NCI-H2029 treated with DMSO at 0.1 percent for 48 hours (cell line): ENCODE data around the gene FBXO3.
A peak's percentile ranks its signal among the peaks of the same experiment; 100 is the strongest.
"Not testable (repeated sequence)": the region's sequence is repeated elsewhere in the genome, so short reads cannot be mapped to it uniquely, and the experiment has no call there.

Experiments used
- DNase-seq: peaks from one replicate; lab custom pipeline; 2025; lab: John Stamatoyannopoulos, UW

Gene FBXO3, protein sequence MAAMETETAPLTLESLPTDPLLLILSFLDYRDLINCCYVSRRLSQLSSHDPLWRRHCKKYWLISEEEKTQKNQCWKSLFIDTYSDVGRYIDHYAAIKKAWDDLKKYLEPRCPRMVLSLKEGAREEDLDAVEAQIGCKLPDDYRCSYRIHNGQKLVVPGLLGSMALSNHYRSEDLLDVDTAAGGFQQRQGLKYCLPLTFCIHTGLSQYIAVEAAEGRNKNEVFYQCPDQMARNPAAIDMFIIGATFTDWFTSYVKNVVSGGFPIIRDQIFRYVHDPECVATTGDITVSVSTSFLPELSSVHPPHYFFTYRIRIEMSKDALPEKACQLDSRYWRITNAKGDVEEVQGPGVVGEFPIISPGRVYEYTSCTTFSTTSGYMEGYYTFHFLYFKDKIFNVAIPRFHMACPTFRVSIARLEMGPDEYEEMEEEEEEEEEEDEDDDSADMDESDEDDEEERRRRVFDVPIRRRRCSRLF

DNA sequence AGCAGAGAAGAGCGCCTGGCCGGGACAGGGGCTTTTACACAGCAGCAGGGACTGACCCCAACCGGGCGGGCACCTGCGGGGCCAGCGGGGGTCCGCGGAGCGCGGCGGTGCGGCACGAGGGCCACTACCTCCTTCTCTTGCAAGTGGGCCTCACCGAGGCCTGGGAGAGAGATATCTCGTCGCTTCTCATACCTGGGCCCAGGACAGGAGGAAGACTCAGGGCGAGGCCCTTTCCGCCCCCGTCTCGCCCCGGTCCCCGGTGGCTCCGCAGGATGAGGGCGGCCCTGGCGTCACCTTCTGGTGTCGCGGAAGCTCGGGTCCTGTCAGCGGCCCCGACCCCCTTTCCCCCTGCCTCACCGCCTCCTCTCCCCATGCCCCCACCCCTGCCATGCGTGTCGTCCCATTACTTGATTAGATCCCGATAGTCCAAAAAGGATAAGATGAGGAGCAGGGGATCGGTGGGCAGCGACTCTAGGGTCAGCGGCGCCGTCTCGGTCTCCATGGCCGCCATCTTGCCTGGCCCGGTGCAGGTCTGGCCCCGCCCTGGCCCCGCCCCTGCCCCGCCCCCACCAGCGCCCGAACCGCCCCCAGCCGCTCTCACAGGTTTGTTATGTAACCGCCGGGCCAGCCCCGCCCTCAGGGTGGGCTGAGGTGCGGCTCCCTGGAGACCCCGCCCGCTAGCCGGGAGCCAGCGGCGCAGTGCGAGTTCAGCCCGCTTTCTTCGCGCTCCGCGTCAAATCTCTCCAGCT is at the start of gene FBXO3:
TSS of gene FBXO3 (minus strand) at position 534 of the 749 bp plus-strand sequence. CDS start at position 511, 23 bp downstream.
- peak; percentile 51 for DNase-seq

DNA sequence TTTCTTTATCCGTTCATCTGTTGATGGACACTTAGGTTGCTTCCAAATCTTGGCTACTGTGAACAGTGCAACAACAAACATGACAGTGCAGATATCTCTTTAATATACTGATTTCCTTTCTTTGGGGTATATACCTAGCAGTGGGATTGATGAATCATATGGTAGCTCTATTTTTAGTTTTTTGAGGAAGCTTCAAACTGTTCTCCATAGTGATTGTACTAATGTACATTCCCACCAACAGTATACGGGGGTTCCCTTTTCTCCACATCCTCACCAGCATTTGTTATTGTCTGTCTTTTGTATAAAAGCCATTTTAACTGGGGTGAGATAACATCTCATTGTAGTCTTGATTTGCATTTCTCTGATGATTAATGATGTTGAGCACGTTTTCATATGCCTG is 48.7 kb upstream of the FBXO3 start:
- not testable (repeated sequence) for DNase-seq

DNA sequence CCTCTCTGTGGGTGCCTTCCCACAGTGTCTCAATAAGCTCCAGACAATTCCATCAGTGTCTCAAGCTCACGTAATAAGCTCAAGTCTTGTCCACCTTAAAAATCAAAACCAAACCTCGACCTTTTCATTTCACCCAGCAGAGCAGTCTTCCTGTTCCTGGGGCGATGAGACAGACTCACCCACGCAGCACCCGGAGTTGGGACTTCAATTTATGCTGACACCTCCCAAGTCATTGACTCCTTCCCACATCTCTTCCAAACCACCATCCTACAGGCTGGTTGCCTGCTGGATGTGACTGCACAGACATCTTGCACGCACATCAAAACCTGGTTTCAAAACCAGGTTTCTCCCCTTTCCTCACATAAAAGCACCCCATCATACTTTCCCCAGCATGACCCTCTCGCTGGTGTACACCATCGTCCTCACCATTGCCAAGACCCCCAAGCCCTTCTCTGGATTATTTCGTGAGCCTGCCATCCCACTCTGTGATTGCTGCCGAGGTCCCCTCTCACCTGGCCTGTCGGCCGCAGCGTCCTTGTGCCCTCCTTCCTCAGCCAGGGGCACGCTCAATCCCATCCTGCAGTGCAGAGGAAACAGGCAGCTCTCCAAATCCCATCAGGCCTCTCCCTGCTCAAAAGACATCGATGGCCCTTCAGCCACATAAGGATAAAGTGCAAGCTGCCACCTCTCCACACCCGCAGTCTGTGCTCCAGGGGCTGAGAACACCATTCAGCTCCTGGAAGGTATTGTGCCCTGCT is 45.1 kb upstream of the FBXO3 start:
- no peak for DNase-seq

DNA sequence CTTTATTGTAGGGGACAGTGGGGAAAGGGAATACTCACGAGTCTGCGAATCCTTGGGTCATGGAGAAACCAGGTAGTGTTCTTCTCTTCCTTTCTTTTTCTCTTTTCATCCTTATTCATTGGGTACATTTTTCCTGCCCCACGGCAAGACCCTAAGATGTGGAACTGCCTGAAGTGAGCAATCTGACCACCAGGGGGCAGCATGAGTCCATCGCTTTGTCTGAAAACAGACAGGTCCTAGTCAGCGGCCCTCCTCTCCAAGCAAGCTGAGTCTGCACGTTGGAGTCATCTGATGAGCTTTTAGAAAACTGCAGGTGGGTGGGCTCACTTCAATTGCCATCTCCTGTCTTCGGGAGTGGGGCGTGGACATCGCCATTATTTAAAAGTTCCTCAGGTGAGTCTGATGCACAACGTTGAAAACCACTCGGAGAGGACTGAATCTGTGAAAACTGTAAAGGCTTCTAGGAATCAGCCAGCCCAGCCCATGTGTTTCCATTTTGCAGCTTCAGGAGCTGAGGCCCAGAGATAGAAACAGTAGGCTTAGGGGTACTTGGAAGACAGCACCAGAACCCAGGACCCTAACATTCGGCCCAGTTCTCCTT is 34.0 kb upstream of the FBXO3 start:
- peak; percentile 55 for DNase-seq

DNA sequence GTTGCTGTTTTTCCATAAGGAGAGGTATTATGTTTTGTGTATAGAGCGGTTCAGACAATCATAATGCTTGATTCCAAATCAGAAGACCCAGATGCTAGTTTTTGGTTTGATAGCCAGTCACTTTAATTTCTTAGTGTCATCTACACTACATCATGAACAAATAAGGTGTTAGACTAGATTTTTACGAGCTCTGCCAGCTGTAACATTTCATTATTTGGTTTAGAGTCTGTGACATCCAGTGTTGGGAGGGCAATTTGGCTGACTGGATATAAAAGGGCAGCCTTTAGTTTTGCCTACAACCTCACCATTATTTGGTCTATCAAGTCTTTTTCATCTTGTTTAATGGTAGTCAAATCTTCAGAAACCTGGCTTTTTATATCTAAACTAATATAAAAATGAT is 30.2 kb upstream of the FBXO3 start:
- DNase-seq, result no peak

DNA sequence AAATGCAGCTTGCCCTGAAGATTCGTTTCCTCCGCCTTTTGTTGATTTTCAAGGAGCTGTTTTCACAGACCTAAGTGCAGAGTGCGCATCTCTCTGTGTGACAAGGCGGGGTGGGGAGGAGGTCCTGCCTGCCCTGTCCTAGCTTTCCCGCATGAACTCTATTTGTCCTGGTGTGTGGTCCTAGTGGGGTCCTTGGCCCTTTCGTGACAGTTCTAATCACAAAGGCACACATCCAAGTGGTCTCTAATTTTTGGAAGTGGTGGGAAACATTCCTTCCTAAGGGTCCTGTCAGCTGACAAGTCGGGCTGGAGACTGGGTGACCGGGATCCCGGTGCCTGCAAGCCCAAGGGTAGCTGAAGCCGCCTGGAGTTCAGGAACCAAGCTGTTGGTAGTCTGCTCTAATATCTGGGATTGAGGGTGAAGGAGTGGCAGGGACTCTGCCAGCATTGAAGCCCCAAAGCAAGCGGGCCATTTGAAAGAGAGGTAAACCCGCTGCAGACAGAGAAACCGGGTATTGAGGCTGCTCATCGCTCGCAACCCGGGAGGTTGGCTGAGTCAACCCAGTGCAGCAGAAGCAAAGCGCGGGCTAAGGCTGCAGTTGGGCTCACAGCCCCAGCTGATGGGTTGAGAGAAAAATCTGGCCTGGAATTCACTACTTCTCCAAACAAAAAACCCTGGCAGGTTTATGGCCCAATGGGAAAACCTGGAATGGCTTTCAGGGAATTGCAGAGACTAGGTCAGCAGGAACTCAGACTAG is 28.1 kb upstream of the FBXO3 start:
- DNase-seq, result peak; percentile 37

DNA sequence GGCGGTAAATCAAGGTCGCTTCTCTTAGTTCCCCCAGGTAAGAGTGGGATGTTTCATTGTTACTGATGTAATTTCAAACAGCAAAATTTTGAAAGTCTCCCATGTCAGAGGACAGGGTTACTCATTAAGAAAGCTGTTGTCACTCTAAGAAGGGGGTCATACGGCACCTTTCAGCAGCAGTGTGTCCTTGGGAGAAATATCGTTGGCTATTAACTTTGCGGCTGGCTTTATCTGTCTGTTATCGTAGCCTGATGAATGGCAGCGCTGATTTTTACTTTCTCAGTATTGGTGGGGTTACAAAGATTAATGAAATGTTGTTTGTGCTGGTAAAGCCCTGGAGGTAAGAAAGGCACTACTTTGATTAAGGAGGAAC is 27.5 kb upstream of the FBXO3 start:
- DNase-seq, result no peak

DNA sequence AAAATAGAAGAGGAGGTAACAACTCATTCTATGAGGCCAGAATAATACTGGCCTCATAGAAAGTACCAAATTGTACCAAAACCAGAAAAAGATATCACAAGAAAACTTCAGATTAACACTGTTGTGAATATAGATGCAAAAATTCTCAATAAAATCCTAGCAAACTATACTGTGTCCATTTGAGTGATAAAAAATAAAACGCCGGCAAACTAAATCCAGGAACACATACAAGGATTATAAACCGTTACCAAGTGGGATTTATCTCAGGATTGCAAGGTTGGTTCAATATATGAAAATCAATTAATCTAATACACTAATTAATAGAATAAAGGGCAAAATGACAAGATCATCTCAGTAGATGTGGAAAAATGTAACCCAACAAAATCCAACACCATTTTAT is 23.6 kb upstream of the FBXO3 start:
- no peak for DNase-seq

DNA sequence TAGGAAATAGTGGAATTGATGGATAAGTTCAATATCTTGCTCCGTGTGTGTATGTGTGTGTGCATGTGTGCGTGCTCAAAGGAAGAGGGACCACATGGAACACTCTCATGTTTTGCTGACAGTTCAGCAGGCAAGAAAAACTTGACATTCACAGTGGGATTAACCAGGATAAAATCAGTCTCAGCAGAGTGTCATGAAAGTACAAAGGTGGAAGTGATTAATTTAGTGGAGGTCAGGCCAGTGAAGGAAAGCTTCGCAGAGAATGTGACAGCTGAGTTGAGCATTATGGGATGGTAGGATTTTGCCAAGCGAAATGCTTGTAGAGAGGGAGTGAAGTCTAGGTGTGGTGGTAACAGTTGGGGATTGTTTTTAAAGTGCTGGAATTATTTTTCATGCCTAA is 15.7 kb upstream of the FBXO3 start:
- no peak for DNase-seq

DNA sequence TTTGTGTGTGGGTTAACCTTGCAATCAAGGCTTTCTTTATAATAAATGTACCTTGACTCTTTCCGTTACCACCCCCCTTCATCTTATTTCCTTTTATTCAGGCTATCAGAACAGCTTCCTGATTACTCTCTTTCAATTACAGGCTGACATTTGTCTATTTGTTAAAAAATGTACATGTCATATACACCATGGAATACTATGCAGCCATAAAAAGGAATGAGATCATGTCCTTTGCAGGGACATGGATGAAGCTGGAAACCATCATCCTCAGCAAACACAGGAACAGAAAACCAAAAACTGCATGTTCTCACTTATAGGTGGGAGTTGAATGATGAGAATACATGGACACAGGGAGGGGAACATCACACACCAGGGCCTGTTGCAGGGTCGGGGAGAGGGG is 13.8 kb upstream of the FBXO3 start:
- DNase-seq, result not testable (repeated sequence)

DNA sequence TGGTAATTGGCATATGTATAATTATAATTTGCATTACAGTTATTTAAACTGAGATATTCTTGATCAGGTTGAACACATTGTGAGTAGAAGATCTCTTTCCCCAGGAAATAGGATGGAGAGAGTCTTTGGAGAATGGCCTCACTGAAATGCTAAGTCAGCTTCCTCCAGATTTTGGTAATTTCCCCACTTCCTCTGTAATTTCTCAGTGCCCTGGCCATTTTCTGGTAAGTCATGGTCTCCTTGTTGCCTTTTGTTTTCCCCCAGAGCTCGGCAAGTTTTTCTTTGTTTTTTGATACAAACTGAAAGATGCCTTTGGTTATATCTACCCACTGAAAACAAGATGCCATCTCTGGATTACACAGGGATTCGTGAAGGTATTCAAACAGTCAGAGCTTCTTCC is 12.8 kb upstream of the FBXO3 start:
- DNase-seq, result no peak

DNA sequence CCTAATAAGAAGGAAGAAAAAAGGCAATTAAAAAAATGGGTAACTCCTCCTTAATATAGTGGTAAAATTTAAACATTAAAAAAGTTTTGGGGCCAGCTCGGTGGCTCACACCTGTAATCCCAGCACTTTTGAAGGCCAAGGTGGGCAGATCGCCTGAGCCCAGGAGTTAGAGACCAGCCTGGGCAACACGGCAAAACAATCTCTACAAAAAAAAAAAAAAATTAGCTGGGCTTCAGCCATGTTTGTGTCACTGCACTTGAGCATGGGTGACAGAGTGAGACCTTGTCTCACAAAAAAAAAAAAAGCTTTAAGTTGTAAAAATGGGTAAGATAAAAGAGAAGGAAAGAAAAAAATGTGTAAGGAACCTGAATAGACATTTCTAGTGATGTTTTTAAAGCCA is 11.3 kb upstream of the FBXO3 start:
- DNase-seq, result no peak

DNA sequence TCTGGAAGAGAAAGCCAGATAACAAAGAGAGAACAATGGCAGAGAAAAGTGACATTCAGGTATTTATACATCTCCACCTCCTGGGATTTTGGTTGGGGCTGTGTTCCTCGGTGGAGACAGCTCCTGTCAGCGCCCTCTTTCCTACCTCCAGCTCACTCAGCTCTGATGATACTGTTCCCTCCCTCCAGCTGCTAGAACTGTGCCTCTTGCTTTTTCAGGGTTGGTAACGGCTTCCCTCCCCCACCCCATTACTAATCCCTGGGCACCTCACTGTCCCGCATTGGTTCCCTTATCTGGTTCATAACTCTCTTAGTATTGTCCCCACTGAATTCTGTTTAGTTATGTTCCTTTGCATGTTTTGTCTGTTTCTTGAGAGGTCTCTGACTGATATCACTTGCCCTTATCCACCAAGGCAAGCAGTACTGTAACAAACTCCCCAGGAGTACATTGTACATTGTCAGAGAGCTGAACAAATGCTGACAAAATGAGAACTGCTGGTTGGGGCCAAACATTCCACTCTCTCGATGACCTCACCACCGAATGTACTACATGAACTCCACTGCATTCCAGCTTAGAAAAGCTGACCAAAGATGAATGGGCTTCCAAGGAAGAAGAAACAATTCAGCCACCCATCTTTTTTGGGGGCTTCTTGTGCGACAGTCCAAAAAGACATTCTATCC is 5.7 kb upstream of the FBXO3 start:
- DNase-seq, result no peak

DNA sequence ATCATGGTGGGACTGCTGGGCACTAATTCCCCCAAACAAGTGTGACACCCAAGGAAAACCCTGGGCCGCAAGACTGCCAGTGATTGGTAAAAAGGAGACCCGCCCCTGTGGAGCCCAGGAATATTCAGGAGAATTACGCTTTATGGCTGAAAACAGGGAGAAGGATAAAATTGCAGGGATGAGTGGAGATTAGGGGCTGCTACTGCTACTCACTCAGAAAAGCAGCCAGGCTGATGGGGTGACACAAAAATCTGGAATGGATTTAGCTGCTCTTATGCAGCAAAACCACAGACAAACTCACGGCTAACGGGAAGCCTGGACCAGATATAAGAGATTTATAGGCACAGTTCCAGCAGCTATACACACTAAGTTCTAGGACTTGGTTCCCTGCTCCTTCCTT is 4.4 kb upstream of the FBXO3 start:
- DNase-seq, result no peak

DNA sequence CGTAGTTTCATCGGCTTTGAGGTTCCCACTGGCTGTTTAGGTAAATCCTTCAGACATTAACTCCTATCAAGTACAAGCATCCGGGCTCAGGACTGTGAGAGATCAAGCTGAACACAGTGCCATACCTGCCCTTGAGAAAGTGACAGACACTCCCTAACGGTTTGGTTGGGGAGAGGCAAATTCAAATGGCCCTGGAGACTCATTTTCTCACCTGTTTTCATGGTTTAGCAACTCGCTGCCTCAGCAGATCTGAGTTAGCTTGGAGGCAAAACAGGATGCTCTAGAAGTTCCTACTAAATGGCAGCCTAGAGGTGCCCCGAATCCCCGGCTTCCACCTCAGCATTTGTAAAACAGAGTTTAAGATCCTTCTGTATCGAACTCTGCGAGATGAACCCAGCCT is 3.6 kb upstream of the FBXO3 start:
- DNase-seq, result no peak

DNA sequence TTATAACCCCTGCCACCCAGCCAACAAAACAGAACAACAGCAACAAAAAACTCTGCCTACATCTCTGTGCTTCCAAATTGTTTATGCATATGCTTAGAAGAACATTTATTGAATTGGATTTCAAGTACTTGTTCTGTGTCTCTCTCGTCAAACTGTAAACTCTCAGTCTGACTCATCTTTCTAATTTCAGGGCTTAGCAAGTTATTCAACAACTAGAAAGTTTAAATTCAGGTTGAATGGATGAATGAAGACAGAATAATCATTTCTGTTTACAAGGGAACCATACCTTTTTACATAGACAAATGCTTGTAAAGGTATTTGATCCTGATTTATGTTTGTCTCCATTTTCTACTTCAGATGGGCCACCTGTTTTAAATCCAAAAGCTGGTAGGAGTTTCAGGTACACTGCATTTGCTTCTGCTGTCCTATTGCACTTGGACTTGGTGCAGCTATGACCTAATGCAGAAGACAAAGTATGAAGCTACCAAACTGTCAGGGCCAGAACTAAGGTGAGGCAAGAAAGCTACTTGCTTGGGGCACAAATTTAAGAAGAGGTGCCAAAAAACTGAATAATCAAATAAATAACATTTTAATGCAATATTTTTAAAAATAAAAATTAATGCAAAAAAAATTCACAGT is 1.6 kb upstream of the FBXO3 start:
- DNase-seq, result no peak

DNA sequence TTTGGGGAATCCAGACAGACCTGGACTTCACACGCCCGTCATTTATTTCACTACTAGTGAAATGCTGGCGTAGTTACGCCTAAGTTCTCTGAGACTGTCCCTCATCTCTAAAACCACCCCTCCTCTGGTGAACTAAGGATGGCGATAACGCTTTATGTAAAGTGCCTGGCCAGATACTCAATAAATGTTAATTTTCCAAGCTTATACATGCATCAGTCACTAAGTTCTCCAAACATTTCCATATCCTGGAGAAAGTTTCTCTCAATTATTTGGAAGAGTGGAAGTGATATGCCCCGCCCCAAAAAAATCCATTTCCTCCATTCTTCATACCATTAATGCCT is 1.1 kb upstream of the FBXO3 start:
- no peak for DNase-seq

DNA sequence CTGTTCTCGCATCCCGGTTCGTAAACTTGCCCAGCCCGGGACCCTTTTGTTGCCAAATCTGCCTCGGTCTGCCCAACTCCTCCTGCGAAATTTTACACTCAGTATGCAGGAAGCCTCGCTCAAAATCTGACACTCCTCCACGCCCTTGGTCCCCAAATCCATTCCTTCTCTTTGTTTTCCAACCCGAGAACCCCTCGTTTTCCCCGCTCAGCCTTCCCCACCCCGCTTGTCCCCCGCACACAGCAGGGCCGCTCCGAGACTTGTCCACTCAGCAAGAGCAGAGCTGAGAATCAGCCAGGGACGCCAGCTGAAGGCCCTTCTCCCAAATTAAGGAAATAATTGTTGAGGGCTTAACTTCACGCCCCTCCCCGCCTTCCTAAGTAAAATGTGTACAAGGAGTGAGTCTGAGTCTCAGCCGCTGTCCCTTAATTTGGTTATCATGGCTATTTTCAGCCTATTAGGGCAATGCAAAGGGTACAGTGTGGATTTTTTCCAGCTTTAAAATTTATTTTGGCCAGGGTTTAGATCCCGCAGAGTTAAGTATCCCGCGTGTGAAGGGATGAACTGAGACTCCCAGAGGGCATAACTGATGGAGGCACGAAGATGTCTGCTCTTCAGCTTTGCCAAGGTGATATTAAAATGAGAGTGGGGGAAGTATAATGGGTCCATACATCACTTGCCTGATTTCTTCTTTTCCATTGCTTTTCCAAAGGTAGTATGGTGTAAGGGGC is 581 bp upstream of the FBXO3 start:
- no peak for DNase-seq

DNA sequence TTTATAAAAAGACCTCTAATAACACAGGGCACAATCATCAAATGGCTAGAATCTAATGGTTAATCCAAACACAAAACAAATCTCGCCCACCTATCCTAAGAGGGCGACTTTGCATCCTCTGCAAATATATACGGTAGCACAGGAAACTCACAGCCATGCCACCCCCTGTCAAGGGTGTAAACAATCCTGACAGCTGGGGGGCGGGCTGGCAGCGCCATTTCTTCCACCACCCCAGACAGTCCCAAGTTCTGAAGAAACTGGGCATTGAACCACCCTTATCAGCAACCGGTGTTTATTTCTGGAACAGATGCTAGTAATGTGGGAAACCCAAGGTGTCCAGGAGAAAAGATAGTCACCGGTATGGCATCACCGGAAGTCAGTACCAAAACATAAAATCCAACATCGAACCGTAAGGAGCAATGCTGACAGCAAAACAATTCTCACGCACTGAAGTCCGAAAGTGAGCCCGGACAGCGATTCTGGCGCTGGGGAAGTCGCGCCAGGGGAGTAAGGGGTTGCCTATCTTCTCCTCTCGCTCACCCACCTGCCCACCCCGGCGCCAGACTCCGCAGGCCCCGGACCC is 825 bp downstream of the FBXO3 start:
- no peak for DNase-seq
